Endothelial cell of umbilical vein (primary cell): ENCODE measurements around the gene NANOS1.

Source experiments
- CTCF ChIP-seq, 2 donors: IDR thresholded peaks; 1 replicate in 1 of 2; 2 replicates in 1 of 2; pipeline ENCODE4 v1.5.1; 2011; ENCODE audit warnings: low read length in 2 of 2, mild to moderate bottlenecking in 2 of 2, moderate library complexity in 2 of 2, control low read depth in 1 of 2, inconsistent platforms in 1 of 2, low read depth in 1 of 2; ENCODE audit not compliant: insufficient read depth in 1 of 2; ENCODE audit errors: extremely low read depth in 1 of 2
- EZH2 ChIP-seq: IDR thresholded peaks from 2 replicates; pipeline ENCODE4 v1.6.1; 2012; ENCODE audit warnings: borderline replicate concordance, low read depth, mild to moderate bottlenecking, moderate library complexity, low read length, inconsistent platforms; ENCODE audit not compliant: severe bottlenecking
- FOS ChIP-seq: IDR thresholded peaks from 2 replicates; pipeline ENCODE4 v1.6.1; 2011; ENCODE audit warnings: mild to moderate bottlenecking, low read length, moderate library complexity, borderline replicate concordance; ENCODE audit not compliant: insufficient read depth
- GATA2 ChIP-seq: IDR thresholded peaks from 2 replicates; pipeline ENCODE4 v1.7.0; 2011; ENCODE audit warnings: low read depth, mild to moderate bottlenecking, moderate library complexity, mixed read lengths, low read length; ENCODE audit not compliant: insufficient read length, insufficient read depth
- JUN ChIP-seq: IDR thresholded peaks from 2 replicates; pipeline ENCODE4 v1.6.1; 2011; ENCODE audit warnings: borderline replicate concordance, low read depth; ENCODE audit not compliant: insufficient read length, insufficient read depth
- MAX ChIP-seq: IDR thresholded peaks from 2 replicates; pipeline ENCODE4 v1.6.1; 2011; ENCODE audit not compliant: insufficient read depth, insufficient read length
- MYC ChIP-seq: IDR thresholded peaks from one replicate; pipeline ENCODE4 v1.6.1; 2011; ENCODE audit warnings: mild to moderate bottlenecking, low read depth, low read length
- POLR2A ChIP-seq: IDR thresholded peaks from 2 replicates; pipeline ENCODE4 v1.6.1; 2012; ENCODE audit warnings: low read depth, mild to moderate bottlenecking, control low read depth, low read length
- POLR2AphosphoS5 ChIP-seq: IDR thresholded peaks from 2 replicates; pipeline ENCODE4 v1.6.1; 2012; ENCODE audit warnings: low read depth, mild to moderate bottlenecking, control low read depth, low read length, moderate library complexity; ENCODE audit not compliant: insufficient read depth

- TF ChIP-seq CTCF (IDR thresholded peaks at IDR 0.05; ENCODE audit: extremely low read depth in 1 of 2, insufficient read depth in 1 of 2, low read depth in 1 of 2, low read length in 2 of 2) (no peak), EZH2 (no peak), POLR2A (no peak), POLR2AphosphoS5 (no peak), MYC (no peak), JUN (no peak), MAX (no peak), FOS (no peak), GATA2 (no peak)
These were observed 28.5 kb downstream of the NANOS1 start for GRCh38 chr10:119058010-119058409.
